HEK293T (cell line): ENCODE measurements around the gene RFX4.

ENCODE experiments used
- CTCF ChIA-PET: fragments of 350-600 bp; formaldehyde crosslinking; extraction: SDS; loops from one replicate; lab custom pipeline; 2021; ENCODE audit warnings: antibody characterized with exemption, inconsistent platforms; lab: Yijun Ruan, JAX
- POLR2A ChIA-PET: fragments of 350-600 bp; formaldehyde crosslinking; extraction: SDS; loops from one replicate; lab custom pipeline; 2020; ENCODE audit warnings: antibody characterized with exemption, inconsistent platforms; lab: Yijun Ruan, JAX
- DNase-seq: peaks from one replicate; pipeline ENCODE4 v3.0.0; 2012; ENCODE audit warnings: mixed read lengths; ENCODE audit errors: extremely low spot score
- ARNT ChIP-seq: fragments of 450-650 bp; IDR thresholded peaks from 2 replicates; pipeline ENCODE4 v1.6.1; 2017; ENCODE audit warnings: mild to moderate bottlenecking
- BHLHE40 ChIP-seq: fragments of 450-650 bp; IDR thresholded peaks from 2 replicates; pipeline ENCODE4 v1.6.1; 2016; ENCODE audit warnings: mild to moderate bottlenecking, moderate library complexity, borderline replicate concordance
- CTBP1 ChIP-seq: fragments of 450-650 bp; IDR thresholded peaks from 2 replicates; pipeline ENCODE4 v1.6.1; 2016; ENCODE audit warnings: borderline replicate concordance
- ELF4 ChIP-seq: fragments of 450-650 bp; IDR thresholded peaks from 2 replicates; pipeline ENCODE4 v1.6.1; 2017; ENCODE audit warnings: antibody characterized with exemption
- FOXA1 ChIP-seq: fragments of 450-650 bp; IDR thresholded peaks from 2 replicates; pipeline ENCODE4 v1.6.1; 2016; ENCODE audit warnings: mild to moderate bottlenecking
- FOXK2 ChIP-seq: fragments of 450-650 bp; IDR thresholded peaks from 2 replicates; pipeline ENCODE4 v1.6.1; 2016; ENCODE audit warnings: mild to moderate bottlenecking
- FOXM1 ChIP-seq: fragments of 450-650 bp; IDR thresholded peaks from 2 replicates; pipeline ENCODE4 v1.6.1; 2017; ENCODE audit warnings: mild to moderate bottlenecking, borderline replicate concordance
- HDGF ChIP-seq: fragments of 450-650 bp; IDR thresholded peaks from 2 replicates; pipeline ENCODE4 v1.6.1; 2017; ENCODE audit warnings: antibody characterized with exemption, borderline replicate concordance
- L3MBTL2 ChIP-seq: fragments of 450-650 bp; conservative IDR thresholded peaks from 2 replicates; pipeline ENCODE4 v1.6.1; 2016; ENCODE audit warnings: mild to moderate bottlenecking
- LEF1 ChIP-seq: fragments of 450-650 bp; IDR thresholded peaks from 2 replicates; pipeline ENCODE4 v1.6.1; 2017; ENCODE audit warnings: mild to moderate bottlenecking, borderline replicate concordance
- NFRKB ChIP-seq: fragments of 450-650 bp; IDR thresholded peaks from 2 replicates; pipeline ENCODE4 v1.6.1; 2016; ENCODE audit warnings: mild to moderate bottlenecking, moderate library complexity
- PKNOX1 ChIP-seq: fragments of 450-650 bp; IDR thresholded peaks from 2 replicates; pipeline ENCODE4 v1.6.1; 2016
- SP1 ChIP-seq: fragments of 450-650 bp; IDR thresholded peaks from 2 replicates; pipeline ENCODE4 v1.6.1; 2017
- SUZ12 ChIP-seq: fragments of 450-650 bp; IDR thresholded peaks from 2 replicates; pipeline ENCODE4 v1.6.1; 2016; ENCODE audit warnings: mild to moderate bottlenecking
- TARDBP ChIP-seq: fragments of 450-650 bp; IDR thresholded peaks from 2 replicates; pipeline ENCODE4 v1.6.1; 2016
- ZNF384 ChIP-seq: fragments of 450-650 bp; IDR thresholded peaks from 2 replicates; pipeline ENCODE4 v1.6.1; 2016

Gene RFX4

GRCh38 chr12:106655577-106655976 is 72.8 kb downstream of the RFX4 start:
- ChIA-PET POLR2A (no interaction called here), CTCF (no interaction called here)
- TF ChIP-seq SUZ12 (no peak), PKNOX1 (no peak), ELF4 (no peak), ARNT (no peak), TARDBP (no peak), HDGF (no peak), FOXK2 (no peak), L3MBTL2 (no peak), BHLHE40 (no peak), FOXM1 (no peak), SP1 (no peak), NFRKB (no peak), CTBP1 (no peak), LEF1 (no peak), FOXA1 (no peak), ZNF384 (no peak)

GRCh38 chr12:106657488-106657887 is 74.7 kb downstream of the RFX4 start:
- ChIA-PET POLR2A (no interaction called here), CTCF (interaction anchor here (0.6 kb wide), 1 partner anchor 271 kb away, joined by 4 read pairs; no protein-coding TSS in a partner anchor)
- no peak for DNase-seq
- TF ChIP-seq ARNT = no peak
- no peak for TF ChIP-seq ZNF384
- no peak for TF ChIP-seq BHLHE40
- TF ChIP-seq CTBP1 = no peak
- TF ChIP-seq HDGF = no peak
- TF ChIP-seq SUZ12 = no peak

More at GRCh38 chr12:106655577-106655976, 72.8 kb downstream of the RFX4 start:
- DNase-seq = no peak

GRCh38 chr12:106663385-106663784 is 80.6 kb downstream of the RFX4 start:
- ChIA-PET CTCF (interaction anchor here (0.7 kb wide), 1 partner anchor 166 kb away, joined by 3 read pairs; no protein-coding TSS in a partner anchor), POLR2A (no interaction called here)
- TF ChIP-seq FOXA1 = no peak
- no peak for TF ChIP-seq CTBP1
- TF ChIP-seq TARDBP = no peak
- no peak for TF ChIP-seq SP1
- no peak for TF ChIP-seq ARNT
- no peak for TF ChIP-seq SUZ12
- TF ChIP-seq ZNF384 = no peak
- TF ChIP-seq FOXK2 = no peak
- TF ChIP-seq PKNOX1 = no peak
- TF ChIP-seq NFRKB = no peak
- no peak for TF ChIP-seq LEF1
- TF ChIP-seq FOXM1 = no peak
- no peak for TF ChIP-seq ELF4
- TF ChIP-seq BHLHE40 = no peak
- TF ChIP-seq L3MBTL2 = no peak
- DNase-seq = no peak

- ChIA-PET CTCF (no interaction called here), POLR2A (no interaction called here)
- no peak for DNase-seq
- TF ChIP-seq ZNF384 (no peak), FOXK2 (no peak), NFRKB (no peak), ELF4 (no peak), TARDBP (no peak), CTBP1 (no peak), PKNOX1 (no peak), LEF1 (no peak)
Measured at GRCh38 chr12:106669216-106669615, 86.4 kb downstream of the RFX4 start.

- CTCF ChIA-PET = no interaction called here
Measured at GRCh38 chr12:106670131-106670530, 87.3 kb downstream of the RFX4 start.

More at GRCh38 chr12:106670131-106670530, 87.3 kb downstream of the RFX4 start:
- POLR2A ChIA-PET = no interaction called here
- TF ChIP-seq NFRKB = no peak
- TF ChIP-seq ARNT = no peak
- no peak for TF ChIP-seq ZNF384
- TF ChIP-seq SP1 = no peak
- TF ChIP-seq LEF1 = no peak
- no peak for TF ChIP-seq ELF4
- no peak for TF ChIP-seq HDGF
- TF ChIP-seq L3MBTL2 = no peak
- no peak for TF ChIP-seq FOXM1
- TF ChIP-seq FOXK2 = no peak
- TF ChIP-seq TARDBP = no peak
- no peak for TF ChIP-seq SUZ12
- no peak for TF ChIP-seq PKNOX1
- no peak for TF ChIP-seq CTBP1
- no peak for TF ChIP-seq BHLHE40
- TF ChIP-seq FOXA1 = no peak
- DNase-seq = no peak
